GM19023 (cell line): ENCODE results near the gene ANAPC2.

Experiments
- ATAC-seq: cut with Tn5 transposase; IDR thresholded peaks from one replicate; pipeline ENCODE4 v1.9.1; 2021; ENCODE audit warnings: mild to moderate bottlenecking, moderate library complexity; ENCODE audit not compliant: unreplicated experiment

ANAPC2 gene

GRCh38 chr9:137178201-137178938 lies 10.0 kb downstream of the ANAPC2 start:
- no peak for ATAC-seq

- no peak for ATAC-seq
Observed at GRCh38 chr9:137176302-137177182, 11.8 kb downstream of the ANAPC2 start.

GRCh38 chr9:137175345-137175961 lies 12.9 kb downstream of the ANAPC2 start:
- ATAC-seq, result no peak

GRCh38 chr9:137174722-137175293 lies 13.6 kb downstream of the ANAPC2 start:
- no peak for ATAC-seq

GRCh38 chr9:137173796-137174664 lies 14.3 kb downstream of the ANAPC2 start:
- no peak for ATAC-seq

- ATAC-seq, result no peak
Observed at GRCh38 chr9:137172901-137173795, 15.2 kb downstream of the ANAPC2 start.

- no peak for ATAC-seq
Observed at GRCh38 chr9:137171149-137171900, 17.0 kb downstream of the ANAPC2 start.

- ATAC-seq, result no peak
Observed at GRCh38 chr9:137170486-137171148, 17.7 kb downstream of the ANAPC2 start.

- no peak for ATAC-seq
Observed at GRCh38 chr9:137169896-137170358, 18.4 kb downstream of the ANAPC2 start, which contains the start of gene LRRC26. Gene LRRC26, minus strand, starts transcription at chr9:137170051. Its CDS starts 108 bp downstream, at chr9:137169943.

- ATAC-seq, result no peak
Observed at GRCh38 chr9:137168904-137169856, 19.2 kb downstream of the ANAPC2 start.

- ATAC-seq, result no peak
Observed at GRCh38 chr9:137168573-137168903, 19.8 kb downstream of the ANAPC2 start.

GRCh38 chr9:137167747-137168572 lies 20.4 kb downstream of the ANAPC2 start:
- ATAC-seq, result no peak

GRCh38 chr9:137167277-137167746 lies 21.0 kb downstream of the ANAPC2 start:
- ATAC-seq, result no peak

- ATAC-seq, result no peak
Observed at GRCh38 chr9:137166380-137167229, 21.8 kb downstream of the ANAPC2 start.
